Measurements from ENCODE around the gene SECTM1.

DNA sequence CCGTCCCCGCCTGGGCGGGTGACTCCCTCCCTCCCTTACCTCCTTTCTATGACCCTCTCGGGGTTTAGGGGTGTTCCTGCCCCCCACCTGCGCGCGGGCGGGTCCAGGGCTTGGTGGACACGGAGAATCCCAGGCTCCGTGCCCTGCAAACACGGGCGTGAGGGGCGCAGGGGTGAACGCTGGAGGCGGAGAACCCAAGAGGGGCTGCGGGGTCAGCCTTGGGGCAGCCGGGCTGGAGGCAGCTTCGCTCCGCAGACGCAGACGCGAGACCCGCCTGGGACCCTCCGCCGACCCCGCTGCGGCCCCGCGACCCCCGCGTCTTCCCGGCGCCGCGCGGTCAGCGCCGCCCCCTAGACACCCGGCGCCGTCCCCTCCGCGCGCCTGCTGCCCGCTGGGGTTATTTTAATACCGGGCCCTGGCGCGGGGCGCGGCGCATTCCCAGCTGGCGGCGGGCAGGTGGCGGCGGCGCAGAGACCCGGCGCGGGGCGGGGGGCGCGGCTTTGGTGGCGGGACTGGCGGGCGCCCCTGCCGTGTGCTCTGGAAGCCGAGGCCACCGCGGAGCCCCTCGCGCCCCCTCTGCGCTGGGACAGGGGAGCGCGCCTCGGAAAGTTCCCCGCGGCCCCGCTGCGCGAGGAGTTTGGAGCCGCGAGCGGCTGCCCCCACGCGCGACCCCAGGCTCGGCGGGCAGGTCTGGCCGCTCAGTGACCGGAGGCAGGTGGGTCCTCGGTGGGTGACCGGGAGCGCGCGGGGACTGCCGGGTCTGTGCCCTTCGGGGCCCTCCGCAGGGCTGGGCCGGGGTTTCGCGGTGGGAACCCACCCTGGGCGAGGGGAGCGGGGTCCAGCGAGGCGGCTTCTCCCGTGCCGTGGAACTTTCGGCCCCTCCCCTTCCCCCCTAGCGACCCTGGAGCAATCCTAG, 38.0 kb upstream of the SECTM1 start, which contains the start of gene UTS2R:
- TF ChIP-seq TARDBP (IDR thresholded peaks at IDR 0.05), result no peak
- no peak for TF ChIP-seq SUZ12 (IDR thresholded peaks at IDR 0.05)
- no peak for TF ChIP-seq LEF1 (IDR thresholded peaks at IDR 0.05; ENCODE audit: borderline replicate concordance)
- no peak for TF ChIP-seq HDGF (IDR thresholded peaks at IDR 0.05; ENCODE audit: borderline replicate concordance)
- no peak for TF ChIP-seq FOXA1 (IDR thresholded peaks at IDR 0.05)
- TF ChIP-seq SP1 (IDR thresholded peaks at IDR 0.05), result no peak

Measured in HEK293T (cell line).